Effector memory CD4-positive, alpha-beta T cell (primary cell): Measurements from ENCODE around the gene RPL27A.

Experiments used
- DNase-seq, 3 donors: peaks; one replicate each; pipeline ENCODE4 v3.0.0-alpha.2; 2020
- H3K27ac ChIP-seq: 2 replicates; pipeline ENCODE4 v1.7.0; 2013; ENCODE audit warnings: mild to moderate bottlenecking, low read length, moderate library complexity; ENCODE audit not compliant: insufficient read depth, poor library complexity, severe bottlenecking
- H3K27me3 ChIP-seq: replicated peaks from 2 replicates; pipeline ENCODE4 v1.7.0; 2013; ENCODE audit warnings: mild to moderate bottlenecking, low read length; ENCODE audit not compliant: insufficient read depth, control insufficient read depth, poor library complexity, severe bottlenecking
- H3K36me3 ChIP-seq: 2 replicates; pipeline ENCODE4 v1.7.0; 2013; ENCODE audit warnings: mild to moderate bottlenecking, low read length, moderate library complexity; ENCODE audit not compliant: control insufficient read depth, insufficient read depth
- H3K4me1 ChIP-seq: 2 replicates; pipeline ENCODE4 v1.7.0; 2013; ENCODE audit warnings: low read length, mild to moderate bottlenecking; ENCODE audit not compliant: control insufficient read depth, insufficient read depth, poor library complexity, severe bottlenecking
- H3K4me3 ChIP-seq: 2 replicates; pipeline ENCODE4 v1.7.0; 2013; ENCODE audit warnings: low read length, low read depth, mild to moderate bottlenecking; ENCODE audit not compliant: insufficient read depth, poor library complexity, severe bottlenecking
- H3K9me3 ChIP-seq: 2 replicates; pipeline ENCODE4 v1.7.0; 2013; ENCODE audit warnings: mild to moderate bottlenecking, low read length, moderate library complexity; ENCODE audit not compliant: control insufficient read depth

The RPL27A gene

GRCh38 chr11:8686325-8686724, 3.7 kb downstream of the RPL27A start:
- no peak for DNase-seq
- Histone ChIP-seq H3K4me1 (peaks cover 29% of the 10 kb centered on the region), H3K27ac (no peak overlapping the region), H3K4me3 (no peak overlapping the region), H3K36me3 (peaks cover 24% of the 10 kb centered on the region), H3K27me3 (no peaks in the 10 kb centered on the region), H3K9me3 (no peaks in the 10 kb centered on the region)

GRCh38 chr11:8688414-8689362, 6.1 kb downstream of the RPL27A start:
- Histone ChIP-seq H3K27me3 (no peaks in the 10 kb centered on the region), H3K4me3 (peak overlapping the region; percentile 70), H3K27ac (peak overlapping the region; percentile 77), H3K36me3 (peaks cover 24% of the 10 kb centered on the region), H3K4me1 (peaks cover 20% of the 10 kb centered on the region), H3K9me3 (no peaks in the 10 kb centered on the region)
- DNase-seq: peak; percentile 70 to 81 (median 73)

- H3K36me3 ChIP-seq: peaks cover 17% of the 10 kb centered on the region
- no peak for DNase-seq
- peak overlapping the region; percentile 70 for H3K4me3 ChIP-seq
- no peaks in the 10 kb centered on the region for H3K9me3 ChIP-seq
- H3K27ac ChIP-seq: no peak overlapping the region
- no peaks in the 10 kb centered on the region for H3K27me3 ChIP-seq
- H3K4me1 ChIP-seq: peaks cover 12% of the 10 kb centered on the region
These were observed 7.2 kb downstream of the RPL27A start for GRCh38 chr11:8689726-8690255.

GRCh38 chr11:8690374-8691342, 8.1 kb downstream of the RPL27A start:
- H3K4me3 ChIP-seq: no peak overlapping the region
- H3K27ac ChIP-seq: no peak overlapping the region
- peaks cover 12% of the 10 kb centered on the region for H3K4me1 ChIP-seq
- H3K36me3 ChIP-seq: peaks cover 9% of the 10 kb centered on the region
- no peaks in the 10 kb centered on the region for H3K9me3 ChIP-seq
- H3K27me3 ChIP-seq: no peaks in the 10 kb centered on the region
- no peak for DNase-seq

GRCh38 chr11:8691601-8692000, 9.0 kb downstream of the RPL27A start:
- Histone ChIP-seq H3K4me3 (no peak overlapping the region), H3K4me1 (peaks cover 12% of the 10 kb centered on the region), H3K27ac (no peak overlapping the region), H3K36me3 (no peaks in the 10 kb centered on the region), H3K27me3 (no peaks in the 10 kb centered on the region), H3K9me3 (no peaks in the 10 kb centered on the region)
- no peak for DNase-seq

- Histone ChIP-seq H3K4me3 (no peak overlapping the region), H3K36me3 (no peaks in the 10 kb centered on the region), H3K9me3 (no peaks in the 10 kb centered on the region), H3K27me3 (no peaks in the 10 kb centered on the region), H3K27ac (no peak overlapping the region), H3K4me1 (peaks cover 12% of the 10 kb centered on the region)
- DNase-seq: no peak
These were observed 9.8 kb downstream of the RPL27A start for GRCh38 chr11:8692417-8692816.

GRCh38 chr11:8693010-8693551, 10.5 kb downstream of the RPL27A start:
- Histone ChIP-seq H3K27ac (no peak overlapping the region), H3K4me3 (no peak overlapping the region), H3K9me3 (no peaks in the 10 kb centered on the region), H3K27me3 (no peaks in the 10 kb centered on the region), H3K36me3 (no peaks in the 10 kb centered on the region), H3K4me1 (peaks cover 10% of the 10 kb centered on the region)
- DNase-seq: no peak

GRCh38 chr11:8693555-8693954, 11.0 kb downstream of the RPL27A start:
- H3K4me3 ChIP-seq: no peak overlapping the region
- H3K36me3 ChIP-seq: no peaks in the 10 kb centered on the region
- peaks cover 5% of the 10 kb centered on the region for H3K4me1 ChIP-seq
- no peak overlapping the region for H3K27ac ChIP-seq
- no peaks in the 10 kb centered on the region for H3K9me3 ChIP-seq
- H3K27me3 ChIP-seq: no peaks in the 10 kb centered on the region
- DNase-seq: no peak

GRCh38 chr11:8694137-8694536, 11.5 kb downstream of the RPL27A start:
- Histone ChIP-seq H3K36me3 (no peaks in the 10 kb centered on the region), H3K27ac (no peak overlapping the region), H3K4me3 (no peak overlapping the region), H3K9me3 (no peaks in the 10 kb centered on the region), H3K4me1 (peaks cover 3% of the 10 kb centered on the region), H3K27me3 (no peaks in the 10 kb centered on the region)
- DNase-seq: no peak
